ENCODE results near the gene ABCB8. TPM values are rescaled to one million over a fixed set of nuclear protein-coding genes. Genes with fewer than 3 reads are reported as not detected.

The ABCB8 gene
- total and polyA plus RNA-seq, 2 of the 8 experiments (the other 6 are each of a cell fraction or from before 2014, with no cell fraction given), result 17.7 to 27.0 TPM

- Histone ChIP-seq H3K4me1 (replicated peaks in 1 of 4; ENCODE audit: control insufficient read depth in 3 of 4, insufficient read depth in 4 of 4, low read length in 3 of 4) (peaks cover 0 to 31% (median 24%) of the 10 kb centered on the region in 4 experiments; a peak in 6 of 7 replicates), H4K5ac (ENCODE audit: insufficient read length, low read depth, low read length) (no peak overlapping the region), H3K18ac (ENCODE audit: extremely low read depth, low read length) (0 out of 2 replicates have a peak overlapping the region, but pooled peaks have one; percentile 88), H4K20me1 (replicated peaks in 1 of 2; ENCODE audit: control insufficient read depth in 1 of 2, insufficient read depth in 2 of 2, low read length in 2 of 2) (no peaks in the 10 kb centered on the region), H2BK120ac (replicated peaks; ENCODE audit: low read depth, low read length) (peak overlapping the region; percentile 33), H2BK20ac (ENCODE audit: low read length) (no peak overlapping the region), H4K8ac (ENCODE audit: extremely low read depth, insufficient read depth, low read length) (no peak overlapping the region), H3K36me3 (ENCODE audit: control insufficient read depth in 2 of 4, insufficient read depth in 4 of 4, low read length in 3 of 4) (no peaks in the 10 kb centered on the region), H3K4ac (replicated peaks; ENCODE audit: insufficient read length, low read depth, low read length) (peak overlapping the region; percentile 28), H2AFZ (ENCODE audit: low read length) (no peak overlapping the region), H3K23me2 (ENCODE audit: low read depth, low read length) (no peaks in the 10 kb centered on the region; the same call in 1 of the 2 replicates), H3K27me3 (replicated peaks in 1 of 4; ENCODE audit: control insufficient read depth in 3 of 4, extremely low read depth in 1 of 4, insufficient read depth in 3 of 4, low read length in 3 of 4) (peaks cover 0 to 3% (median 2%) of the 10 kb centered on the region in 4 experiments; a peak in 3 of 7 replicates), H3K9me3 (ENCODE audit: insufficient read depth in 2 of 2, low read depth in 1 of 2, low read length in 1 of 2) (no peaks in the 10 kb centered on the region), H3K79me1 (ENCODE audit: low read depth, low read length) (no peaks in the 10 kb centered on the region; the same call in 1 of the 2 replicates), H3K9ac (replicated peaks in 1 of 4; ENCODE audit: extremely low read depth in 1 of 4, low read depth in 3 of 4, low read length in 3 of 4) (no peak overlapping the region; a peak in 1 of 7 replicates), H3K56ac (replicated peaks; ENCODE audit: insufficient read length, low read depth, low read length) (no peak overlapping the region), H3K27ac (ENCODE audit: low read depth, low read length) (no peak overlapping the region), H3K14ac (ENCODE audit: insufficient read length) (no peak overlapping the region), H2AK5ac (ENCODE audit: low read depth, low read length) (peak overlapping the region; percentile 70; the same call in 1 of the 2 replicates), H3K4me3 (ENCODE audit: extremely low read depth in 1 of 4, insufficient read depth in 2 of 4, low read depth in 3 of 4, low read length in 4 of 4) (peak overlapping the region in 1 of 4 experiments; percentile 33; a peak in 3 of 8 replicates), H2BK12ac (ENCODE audit: low read depth, low read length) (peak overlapping the region; percentile 93; the same call in 1 of the 2 replicates), H2BK15ac (ENCODE audit: low read length) (no peak overlapping the region), H4K91ac (replicated peaks; ENCODE audit: insufficient read length, low read length) (peak overlapping the region; percentile 37), H3K23ac (ENCODE audit: insufficient read length) (no peak overlapping the region), H3K4me2 (ENCODE audit: insufficient read depth in 1 of 2, low read depth in 2 of 2, low read length in 2 of 2) (peak overlapping the region in 1 of 2 experiments; percentile 69; a peak in 2 of 4 replicates), H2BK5ac (ENCODE audit: low read depth, low read length) (peak overlapping the region; percentile 54; the same call in 1 of the 2 replicates), H3K79me2 (ENCODE audit: control insufficient read depth in 1 of 2, insufficient read depth in 2 of 2, low read length in 2 of 2) (no peaks in the 10 kb centered on the region)
- ChIA-PET CTCF (ENCODE audit: partially characterized antibody) (interaction anchor here (0.7 to 11.5 kb wide), 26 partner anchors 10 to 622 kb away, joined by 3 to 142 read pairs (median 8); partner anchors contain the start of genes ABCB8, ATG9B, CDK5 and NOS3), POLR2A (ENCODE audit: partially characterized antibody) (interaction anchor here (1.7 to 2.5 kb wide), 2 partner anchors 16 to 18 kb away, joined by 5 to 9 read pairs; no protein-coding TSS in a partner anchor)
- FAIRE-seq (no peak), DNase-seq (ENCODE audit: low read depth in 1 of 2, low spot score in 2 of 2) (no peak)
- 71% methylated on average over 1 of the region's 1 CpG; no CpG with 5 or more reads in 1 of the 2 experiments for WGBS, 2 experiments (ENCODE audit: extremely low coverage in 1 of 2, insufficient coverage in 1 of 2, insufficient read length in 1 of 2, insufficient replicate concordance in 2 of 2, low coverage in 1 of 2, low lambda C conversion rate in 2 of 2, missing lambda C conversion rate in 1 of 2)
- no peak for TF ChIP-seq CBX8 (IDR thresholded peaks at IDR 0.05; ENCODE audit: borderline replicate concordance, low read depth, low read length)
- TF ChIP-seq ZNF274 (IDR thresholded peaks at IDR 0.05; ENCODE audit: borderline replicate concordance, extremely low read depth, low read length), result no peak
- no peak for TF ChIP-seq TCF12 (IDR thresholded peaks at IDR 0.05; ENCODE audit: low read depth, low read length)
- no peak for TF ChIP-seq EP300 (IDR thresholded peaks at IDR 0.05; ENCODE audit: borderline replicate concordance in 1 of 2, low read depth in 2 of 2, low read length in 2 of 2)
- TF ChIP-seq SP1 (IDR thresholded peaks at IDR 0.05; ENCODE audit: low read depth, low read length), result no peak
- no peak for TF ChIP-seq MAFK (IDR thresholded peaks at IDR 0.05; ENCODE audit: low read depth, low read length)
- TF ChIP-seq HDAC2 (IDR thresholded peaks at IDR 0.05; ENCODE audit: borderline replicate concordance in 1 of 2, low read depth in 2 of 2, low read length in 2 of 2), result no peak
- TF ChIP-seq HDAC6 (IDR thresholded peaks at IDR 0.05; ENCODE audit: low read depth, low read length), result no peak
- no peak for TF ChIP-seq ASH2L (IDR thresholded peaks at IDR 0.05; ENCODE audit: low read length)
- TF ChIP-seq TAF1 (IDR thresholded peaks at IDR 0.05; ENCODE audit: low read depth, low read length), result no peak
- TF ChIP-seq EGR1 (IDR thresholded peaks at IDR 0.05; ENCODE audit: borderline replicate concordance, low read depth, low read length), result no peak
- TF ChIP-seq USF2 (IDR thresholded peaks at IDR 0.05; ENCODE audit: low read length), result no peak
- no peak for TF ChIP-seq BACH1 (IDR thresholded peaks at IDR 0.05; ENCODE audit: low read length)
Observed at GRCh38 chr7:151011097-151011409, 17.2 kb upstream of the ABCB8 start.
